ENCODE results near the gene LAMC3. TPM values are rescaled to one million over a fixed set of nuclear protein-coding genes. Genes with fewer than 3 reads are reported as not detected.
"Not testable (repeated sequence)": the region's sequence is repeated elsewhere in the genome, so short reads cannot be mapped to it uniquely, and the experiment has no call there.

LAMC3 gene
- total RNA-seq, 2 donors from 2014 or later, result 16.7 to 41.2 TPM

DNA sequence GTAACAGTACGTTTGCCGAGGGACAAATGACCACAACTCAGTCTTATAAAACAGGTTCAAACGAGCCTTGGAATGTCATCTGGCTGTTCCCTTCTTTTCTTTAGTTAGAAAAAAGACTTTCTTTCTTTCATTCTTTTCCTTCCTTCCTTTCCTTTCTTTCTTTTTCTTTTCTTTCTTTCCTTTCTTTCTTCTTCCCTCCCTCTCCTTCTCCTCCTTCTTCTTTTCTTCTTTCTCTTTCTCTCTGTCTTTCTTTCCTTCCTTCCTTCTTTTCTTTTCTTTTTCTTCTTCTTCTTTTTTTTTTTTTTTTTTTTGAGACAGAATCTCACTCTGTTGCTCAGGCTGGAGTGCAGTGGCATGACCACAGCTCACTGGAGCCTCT is 9.7 kb upstream of the LAMC3 start:
- Mint-ChIP-seq H3K27me3 (ENCODE audit: insufficient read depth) (peaks cover 13% of the 10 kb centered on the region), H3K36me3 (ENCODE audit: low read depth) (no peaks in the 10 kb centered on the region), H3K4me1 (no peaks in the 10 kb centered on the region), H3K9me3 (no peaks in the 10 kb centered on the region), H3K27ac (no peak overlapping the region), H3K4me3 (no peak overlapping the region)
- TF ChIP-seq, protein P1, sequence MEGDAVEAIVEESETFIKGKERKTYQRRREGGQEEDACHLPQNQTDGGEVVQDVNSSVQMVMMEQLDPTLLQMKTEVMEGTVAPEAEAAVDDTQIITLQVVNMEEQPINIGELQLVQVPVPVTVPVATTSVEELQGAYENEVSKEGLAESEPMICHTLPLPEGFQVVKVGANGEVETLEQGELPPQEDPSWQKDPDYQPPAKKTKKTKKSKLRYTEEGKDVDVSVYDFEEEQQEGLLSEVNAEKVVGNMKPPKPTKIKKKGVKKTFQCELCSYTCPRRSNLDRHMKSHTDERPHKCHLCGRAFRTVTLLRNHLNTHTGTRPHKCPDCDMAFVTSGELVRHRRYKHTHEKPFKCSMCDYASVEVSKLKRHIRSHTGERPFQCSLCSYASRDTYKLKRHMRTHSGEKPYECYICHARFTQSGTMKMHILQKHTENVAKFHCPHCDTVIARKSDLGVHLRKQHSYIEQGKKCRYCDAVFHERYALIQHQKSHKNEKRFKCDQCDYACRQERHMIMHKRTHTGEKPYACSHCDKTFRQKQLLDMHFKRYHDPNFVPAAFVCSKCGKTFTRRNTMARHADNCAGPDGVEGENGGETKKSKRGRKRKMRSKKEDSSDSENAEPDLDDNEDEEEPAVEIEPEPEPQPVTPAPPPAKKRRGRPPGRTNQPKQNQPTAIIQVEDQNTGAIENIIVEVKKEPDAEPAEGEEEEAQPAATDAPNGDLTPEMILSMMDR (conservative IDR thresholded peaks at IDR 0.05), result no peak
- H3K27ac ChIP-seq (ENCODE audit: low read depth, low read length), result no peak overlapping the region
- H3K4me3 ChIP-seq (ENCODE audit: low read length), result no peak overlapping the region
- WGBS, 2 experiments (ENCODE audit: insufficient coverage in 1 of 2, insufficient read length in 1 of 2), result 87 to 94% methylated on average over 3 of the region's 3 CpGs
- peaks cover 4% of the 10 kb centered on the region for H3K4me1 ChIP-seq (ENCODE audit: control insufficient read depth, insufficient read depth, low read length)
- H3K36me3 ChIP-seq (ENCODE audit: control insufficient read depth, insufficient read depth, low read length), result no peaks in the 10 kb centered on the region
- no peaks in the 10 kb centered on the region for H3K9me3 ChIP-seq (ENCODE audit: control insufficient read depth, low read length)
- H3K27me3 ChIP-seq (ENCODE audit: control insufficient read depth, insufficient read depth, low read length, poor library complexity, severe bottlenecking), result peaks cover 13% of the 10 kb centered on the region
- H3K9ac ChIP-seq (ENCODE audit: extremely low read depth, low read length, poor library complexity, severe bottlenecking), result no peak overlapping the region
- no peak for DNase-seq

DNA sequence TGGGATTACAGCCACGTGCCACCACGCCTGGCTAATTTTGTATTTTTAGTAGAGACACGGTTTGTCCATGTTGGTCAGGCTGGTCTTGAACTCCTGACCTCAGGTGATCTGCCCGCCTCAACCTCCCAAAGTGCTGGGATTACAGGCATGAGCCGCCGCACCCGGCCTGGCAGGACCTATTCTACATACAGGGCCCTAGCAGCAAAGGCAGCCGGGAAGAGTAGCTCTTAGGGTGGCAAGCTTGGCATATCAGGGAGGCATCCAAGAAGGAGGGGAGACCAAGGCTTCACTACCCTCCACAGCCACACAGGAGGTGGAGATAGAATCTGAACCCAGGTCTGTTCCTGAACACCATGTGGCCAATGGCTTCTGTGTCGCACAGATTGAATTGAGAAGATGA is 8.4 kb upstream of the LAMC3 start:
- H3K9ac ChIP-seq (ENCODE audit: extremely low read depth, low read length, poor library complexity, severe bottlenecking); H3K36me3 Mint-ChIP-seq (ENCODE audit: low read depth); H3K4me1 ChIP-seq (ENCODE audit: control insufficient read depth, insufficient read depth, low read length); H3K27ac ChIP-seq (ENCODE audit: low read depth, low read length); H3K4me3 ChIP-seq (ENCODE audit: low read length); H3K9me3 ChIP-seq (ENCODE audit: control insufficient read depth, low read length); H3K4me1 Mint-ChIP-seq; H3K4me3 Mint-ChIP-seq; H3K27ac Mint-ChIP-seq; H3K36me3 ChIP-seq (ENCODE audit: control insufficient read depth, insufficient read depth, low read length); H3K9me3 Mint-ChIP-seq: not testable (repeated sequence)
- peaks cover 13% of the 10 kb centered on the region for H3K27me3 ChIP-seq (ENCODE audit: control insufficient read depth, insufficient read depth, low read length, poor library complexity, severe bottlenecking)
- H3K27me3 Mint-ChIP-seq (ENCODE audit: insufficient read depth), result peaks cover 13% of the 10 kb centered on the region
- 88% methylated on average over 8 to 9 of the region's 9 CpGs for WGBS, 2 experiments (ENCODE audit: insufficient coverage in 1 of 2, insufficient read length in 1 of 2)
- peak; percentile 30 for DNase-seq

DNA sequence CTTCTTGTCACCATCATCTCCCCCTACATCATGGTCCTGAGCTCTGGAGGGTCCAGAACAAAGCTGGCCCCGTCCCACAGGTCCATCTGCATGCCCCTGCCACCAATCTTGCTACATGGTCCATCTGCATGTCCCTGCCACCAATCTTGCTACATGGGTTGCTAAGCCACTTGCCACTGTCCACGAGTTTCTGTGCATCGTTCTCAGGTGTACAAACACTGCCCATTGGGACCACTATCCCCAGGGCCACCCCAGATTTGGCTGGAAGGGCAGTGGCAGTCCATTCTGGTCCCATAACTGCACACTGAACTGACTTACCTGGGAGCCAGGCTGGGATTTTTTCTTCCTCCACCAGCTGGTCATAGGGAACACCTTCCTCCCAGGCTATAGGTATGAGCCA is 8.0 kb upstream of the LAMC3 start:
- WGBS, 2 experiments (ENCODE audit: insufficient coverage in 1 of 2, insufficient read length in 1 of 2), result 84 to 89% methylated on average over 3 of the region's 3 CpGs
- no peak overlapping the region for H3K4me3 ChIP-seq (ENCODE audit: low read length)
- no peaks in the 10 kb centered on the region for H3K9me3 ChIP-seq (ENCODE audit: control insufficient read depth, low read length)
- TF ChIP-seq, protein P1 (conservative IDR thresholded peaks at IDR 0.05), result no peak
- no peak overlapping the region for H3K9ac ChIP-seq (ENCODE audit: extremely low read depth, low read length, poor library complexity, severe bottlenecking)
- no peak overlapping the region for H3K4me3 Mint-ChIP-seq
- H3K4me1 ChIP-seq (ENCODE audit: control insufficient read depth, insufficient read depth, low read length), result no peaks in the 10 kb centered on the region
- no peak for DNase-seq
- H3K27ac Mint-ChIP-seq, result no peak overlapping the region
- H3K36me3 ChIP-seq (ENCODE audit: control insufficient read depth, insufficient read depth, low read length), result no peaks in the 10 kb centered on the region
- no peak overlapping the region for H3K27ac ChIP-seq (ENCODE audit: low read depth, low read length)
- H3K27me3 Mint-ChIP-seq (ENCODE audit: insufficient read depth), result peaks cover 13% of the 10 kb centered on the region
- H3K9me3 Mint-ChIP-seq, result no peaks in the 10 kb centered on the region
- H3K4me1 Mint-ChIP-seq, result no peaks in the 10 kb centered on the region
- no peaks in the 10 kb centered on the region for H3K36me3 Mint-ChIP-seq (ENCODE audit: low read depth)
- H3K27me3 ChIP-seq (ENCODE audit: control insufficient read depth, insufficient read depth, low read length, poor library complexity, severe bottlenecking), result peaks cover 13% of the 10 kb centered on the region

DNA sequence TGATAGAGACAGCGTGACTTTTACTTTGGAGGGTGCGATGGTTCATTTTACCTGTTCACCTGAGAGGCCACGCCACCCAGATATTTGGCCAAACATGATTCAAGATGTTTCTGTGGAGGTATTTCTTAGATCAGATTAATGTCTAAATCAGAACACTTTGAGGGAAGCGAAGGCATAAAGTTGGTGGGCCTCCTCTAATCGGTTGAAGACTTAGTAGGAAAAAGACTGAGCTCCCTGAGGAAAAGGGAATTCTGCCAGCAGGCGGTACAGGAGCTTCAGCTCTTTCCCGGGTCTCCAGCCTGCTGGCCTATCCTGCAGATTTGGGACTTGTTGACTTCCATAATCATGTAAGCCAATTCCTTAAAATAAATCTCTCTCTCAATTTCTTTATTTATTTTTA is 7.0 kb upstream of the LAMC3 start:
- WGBS, 2 experiments (ENCODE audit: insufficient coverage in 1 of 2, insufficient read length in 1 of 2), result 94% methylated on average over 7 of the region's 7 CpGs
- no peak overlapping the region for H3K27ac Mint-ChIP-seq
- no peaks in the 10 kb centered on the region for H3K9me3 ChIP-seq (ENCODE audit: control insufficient read depth, low read length)
- H3K27ac ChIP-seq (ENCODE audit: low read depth, low read length), result no peak overlapping the region
- H3K27me3 ChIP-seq (ENCODE audit: control insufficient read depth, insufficient read depth, low read length, poor library complexity, severe bottlenecking), result peaks cover 13% of the 10 kb centered on the region
- no peaks in the 10 kb centered on the region for H3K4me1 ChIP-seq (ENCODE audit: control insufficient read depth, insufficient read depth, low read length)
- H3K9me3 Mint-ChIP-seq, result no peaks in the 10 kb centered on the region
- no peaks in the 10 kb centered on the region for H3K36me3 ChIP-seq (ENCODE audit: control insufficient read depth, insufficient read depth, low read length)
- no peak overlapping the region for H3K9ac ChIP-seq (ENCODE audit: extremely low read depth, low read length, poor library complexity, severe bottlenecking)
- no peak overlapping the region for H3K4me3 Mint-ChIP-seq
- peaks cover 13% of the 10 kb centered on the region for H3K27me3 Mint-ChIP-seq (ENCODE audit: insufficient read depth)
- no peak overlapping the region for H3K4me3 ChIP-seq (ENCODE audit: low read length)
- TF ChIP-seq, protein P1 (conservative IDR thresholded peaks at IDR 0.05), result no peak
- no peak for DNase-seq
- no peaks in the 10 kb centered on the region for H3K36me3 Mint-ChIP-seq (ENCODE audit: low read depth)
- no peaks in the 10 kb centered on the region for H3K4me1 Mint-ChIP-seq

Measured in endodermal cell (in vitro differentiated cells).